Occipital lobe (tissue), 2 donors: ENCODE data around the gene CXCL1. TPM values are rescaled to one million over a fixed set of nuclear protein-coding genes. Genes with fewer than 3 reads are reported as not detected.

Experiments
- DNase-seq: peaks from one replicate; lab custom pipeline; 2025; lab: John Stamatoyannopoulos, UW
- total RNA-seq: library from RNA; depleted of rRNA; stranded (reverse); fragments of >200 nt; gene quantifications from one replicate; pipeline ENCODE4 v1.2.3, GENCODE V29; 2014

Gene CXCL1
- total RNA-seq, 1 donor from 2014 or later: 2.0 TPM

DNA sequence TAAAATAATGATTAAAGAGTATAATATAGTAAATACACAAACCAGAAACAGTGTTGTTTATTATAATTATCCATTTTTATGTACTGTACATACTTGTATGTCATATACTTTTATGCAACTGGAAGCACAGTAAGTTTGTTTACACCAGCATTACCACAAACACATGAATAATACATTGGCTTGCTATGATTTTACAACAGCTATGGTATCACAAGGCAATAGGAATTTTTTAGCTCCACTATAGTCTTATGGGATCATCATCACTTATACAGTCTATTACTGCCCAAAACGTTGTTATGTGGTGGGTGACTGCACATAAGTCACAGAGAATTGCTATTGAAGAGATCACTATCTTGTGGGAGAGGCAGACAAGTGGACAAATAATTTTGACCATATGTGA, 17.9 kb upstream of the CXCL1 start:
- no peak for DNase-seq

GRCh38 chr4:73852771-73853170, 16.4 kb upstream of the CXCL1 start:
- no peak for DNase-seq

DNA sequence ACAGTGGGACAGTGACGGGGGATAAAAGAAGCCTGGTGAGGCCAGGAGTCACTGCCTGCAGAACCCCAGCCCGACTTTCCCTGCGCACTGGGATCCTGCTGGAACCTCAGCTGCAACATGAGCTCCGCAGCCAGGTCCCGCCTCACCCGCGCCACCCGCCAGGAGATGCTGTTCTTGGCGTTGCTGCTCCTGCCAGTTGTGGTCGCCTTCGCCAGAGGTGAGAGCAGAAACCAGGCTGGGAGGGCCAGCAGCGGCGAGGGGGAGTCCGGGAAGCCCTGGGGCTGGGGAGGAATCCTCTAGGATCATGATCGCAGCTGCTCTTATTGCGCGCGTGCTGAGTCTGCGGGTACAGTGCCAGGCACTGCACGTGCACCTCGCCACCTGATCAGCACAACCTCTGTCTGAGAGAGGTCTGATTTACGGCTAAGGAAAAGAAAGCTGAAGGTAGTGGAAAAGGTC, 15.9 kb upstream of the CXCL1 start, which contains the start of gene PF4V1:
PF4V1 (plus strand) TSS at position 51 of the 459 bp plus-strand sequence; CDS start at position 118, 67 bp downstream.
- DNase-seq: no peak

DNA sequence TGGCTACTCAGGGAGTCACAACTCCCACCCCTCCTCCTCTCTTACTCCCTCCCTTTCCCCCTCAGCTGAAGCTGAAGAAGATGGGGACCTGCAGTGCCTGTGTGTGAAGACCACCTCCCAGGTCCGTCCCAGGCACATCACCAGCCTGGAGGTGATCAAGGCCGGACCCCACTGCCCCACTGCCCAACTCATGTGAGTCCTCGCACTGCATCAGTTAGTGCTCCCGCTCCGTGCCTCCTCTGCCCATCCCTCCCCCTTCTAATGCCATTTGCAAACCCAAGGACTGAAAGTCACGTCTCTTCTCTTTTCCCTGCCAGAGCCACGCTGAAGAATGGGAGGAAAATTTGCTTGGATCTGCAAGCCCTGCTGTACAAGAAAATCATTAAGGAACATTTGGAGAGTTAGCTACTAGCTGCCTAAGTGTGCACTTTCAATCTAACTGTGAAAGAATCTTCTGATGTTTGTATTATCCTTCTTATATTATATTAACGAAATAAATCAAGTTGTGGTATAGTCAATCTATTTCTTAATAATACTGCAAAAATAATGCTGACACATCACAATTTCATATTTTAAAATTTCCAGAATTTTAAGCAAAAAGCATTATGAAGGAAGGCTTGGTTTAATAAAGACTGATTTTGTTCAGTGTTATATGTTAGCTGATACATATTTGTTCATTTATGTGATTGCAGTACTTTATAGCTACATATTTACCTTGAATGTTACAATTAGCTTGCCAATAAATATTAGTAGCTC, 15.3 kb upstream of the CXCL1 start:
- no peak for DNase-seq

GRCh38 chr4:73855406-73855805, 13.8 kb upstream of the CXCL1 start:
- DNase-seq: no peak

DNA sequence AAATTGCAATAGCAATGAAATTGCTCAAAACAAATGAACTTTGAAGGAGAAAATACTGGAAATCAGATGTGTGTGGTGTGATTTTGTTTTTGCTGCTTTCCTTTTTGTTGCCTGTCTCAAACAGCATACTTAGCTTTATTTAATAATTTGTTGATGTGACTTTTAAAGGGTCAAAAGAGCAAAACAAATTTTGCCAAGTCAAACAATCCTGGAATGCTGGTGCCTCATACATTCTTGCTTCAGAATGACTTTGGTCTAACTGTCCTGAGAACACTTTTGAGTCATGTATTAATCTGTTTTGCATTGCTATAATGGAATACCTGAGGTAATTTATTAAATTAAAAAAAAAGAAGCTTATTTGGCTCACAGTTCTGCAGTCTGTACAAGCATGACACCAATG, 12.7 kb upstream of the CXCL1 start:
- no peak for DNase-seq

DNA sequence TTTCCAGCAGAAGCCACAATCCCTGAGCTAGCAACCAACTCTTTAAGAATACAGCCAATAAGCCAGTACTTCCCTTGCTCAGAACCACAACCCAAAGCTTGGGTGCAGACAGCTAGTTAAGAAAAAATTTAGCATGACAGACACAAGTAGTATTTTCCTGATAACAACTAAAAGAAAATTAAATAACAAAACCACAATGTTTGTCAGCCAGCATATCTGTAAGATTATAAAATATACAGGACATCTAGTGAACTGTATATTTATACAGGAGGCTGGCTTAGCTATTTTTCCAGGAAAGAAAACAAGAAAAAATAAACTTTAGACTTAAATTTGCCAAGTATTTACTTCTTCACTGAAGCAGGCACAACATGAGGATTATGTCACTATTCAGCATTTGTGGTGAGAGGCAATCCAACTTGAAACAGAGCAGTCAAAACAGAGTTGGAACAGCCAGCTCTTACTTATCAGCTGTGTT, 9.5 kb upstream of the CXCL1 start:
- DNase-seq: no peak

DNA sequence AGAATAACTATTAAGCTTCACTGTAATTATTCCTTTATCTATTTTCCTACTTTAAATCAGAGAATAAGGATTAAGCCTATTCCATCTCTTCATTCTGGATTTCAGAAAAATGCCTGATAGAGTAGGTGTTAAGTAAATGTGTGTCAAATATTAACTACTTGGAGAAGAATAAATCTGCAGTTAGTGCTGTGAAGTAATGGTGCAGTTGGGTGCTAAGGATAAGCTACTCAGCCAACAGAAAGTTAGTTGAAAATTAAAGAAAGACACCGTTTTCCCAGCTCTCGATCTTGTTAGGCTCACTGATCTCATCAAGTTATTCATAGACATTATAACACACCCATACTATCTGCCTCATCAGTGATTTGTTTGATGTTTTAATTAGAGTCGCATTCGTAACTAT, 9.0 kb upstream of the CXCL1 start:
- no peak for DNase-seq

- DNase-seq: no peak
Measured at GRCh38 chr4:73860917-73861316, 8.3 kb upstream of the CXCL1 start.

DNA sequence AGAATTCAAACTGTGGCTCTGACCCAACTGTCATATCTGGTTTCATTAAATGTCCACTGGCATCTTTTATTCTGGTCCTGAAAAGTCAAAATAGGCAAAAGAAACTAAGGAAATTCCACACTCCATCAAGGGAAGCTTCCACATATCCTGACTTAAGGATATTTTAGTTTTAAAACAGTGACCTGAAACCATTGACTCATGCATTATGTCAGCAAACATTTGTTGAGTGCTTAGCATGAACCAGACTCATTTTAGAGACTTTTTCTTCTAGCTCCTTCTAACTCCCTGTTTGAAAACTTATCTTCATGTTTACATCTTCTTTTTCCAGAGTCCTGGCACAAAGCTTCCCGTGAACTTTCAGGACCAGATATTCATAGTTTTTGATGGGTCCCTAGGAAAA, 6.9 kb upstream of the CXCL1 start:
- DNase-seq: no peak

DNA sequence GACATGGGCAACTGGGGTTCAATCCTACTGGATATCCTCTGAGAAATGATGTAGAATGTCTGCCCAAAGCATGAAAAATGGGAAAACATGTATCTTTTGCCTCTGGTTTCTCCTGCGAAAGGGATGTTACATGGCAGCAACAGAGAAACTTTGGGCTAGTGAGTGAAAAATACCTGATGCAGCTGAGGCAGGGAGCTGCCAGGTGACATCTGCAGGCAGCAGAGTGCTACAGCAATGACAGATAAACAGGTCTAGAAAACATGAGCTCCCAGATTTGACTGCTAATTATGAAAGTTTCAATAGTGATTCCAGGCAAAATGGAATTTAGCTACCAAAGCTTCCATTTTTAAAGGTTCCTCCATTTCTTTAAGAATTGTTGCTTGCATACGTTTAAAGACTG, 4.8 kb upstream of the CXCL1 start:
- no peak for DNase-seq

DNA sequence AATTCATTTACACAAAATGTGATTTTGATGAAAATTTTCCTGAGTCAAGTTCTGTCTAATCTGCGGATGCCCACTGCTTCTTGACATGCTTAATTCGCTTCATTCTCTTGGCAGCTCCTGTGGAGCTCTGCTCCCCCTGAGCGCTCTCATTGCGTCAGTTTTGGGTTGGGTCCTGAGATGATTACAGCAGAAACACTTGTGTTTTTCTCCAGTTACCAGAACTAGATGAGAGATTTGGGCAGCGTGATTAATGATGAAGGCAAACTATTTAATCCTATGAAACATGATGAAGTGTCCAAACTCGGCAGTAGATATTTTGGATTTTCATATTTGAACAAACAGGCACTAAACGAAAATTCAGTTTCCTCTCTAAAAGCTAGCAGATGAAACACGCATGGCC, 4.2 kb upstream of the CXCL1 start:
- no peak for DNase-seq

- no peak for DNase-seq
Measured at GRCh38 chr4:73865431-73866096, 3.6 kb upstream of the CXCL1 start.

DNA sequence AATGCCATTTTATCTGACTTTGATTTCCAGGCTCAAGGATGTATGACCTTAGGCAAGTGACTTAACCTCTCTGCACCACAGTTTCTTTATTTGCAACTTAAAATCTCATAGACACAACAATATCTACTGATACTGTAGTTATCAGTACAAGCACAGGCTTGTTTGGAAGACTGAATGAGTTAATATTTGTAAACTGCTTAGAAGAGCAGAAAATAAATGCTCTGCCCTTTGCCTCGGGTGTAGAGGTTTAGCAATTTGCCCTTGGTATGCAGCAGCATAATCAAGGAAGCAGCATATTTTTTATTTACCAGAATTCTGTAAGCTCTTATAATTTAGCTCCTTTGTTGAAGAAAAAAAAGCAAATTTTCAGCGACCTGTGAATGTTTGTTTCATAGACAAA, 2.9 kb upstream of the CXCL1 start:
- no peak for DNase-seq

DNA sequence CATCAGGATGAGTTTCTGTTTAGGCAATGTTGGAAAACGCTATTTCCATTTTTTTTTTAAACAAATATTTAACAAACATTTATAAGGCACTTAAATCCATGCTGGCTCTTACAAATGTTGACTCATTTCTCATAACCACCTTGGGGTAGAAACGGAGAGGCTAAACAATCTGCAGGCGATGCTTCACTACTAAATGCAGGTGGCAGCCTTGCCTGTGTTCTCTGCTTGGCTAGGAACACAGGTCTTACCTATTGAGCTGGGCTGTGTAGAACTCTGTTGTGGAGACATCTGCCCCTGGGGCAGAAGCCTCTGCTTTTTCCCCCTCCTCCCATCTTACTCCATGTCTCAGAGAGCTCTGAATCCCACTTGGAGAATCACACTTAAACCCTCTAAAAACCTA, 1.4 kb upstream of the CXCL1 start:
- DNase-seq: no peak

GRCh38 chr4:73868206-73869129, 725 bp upstream of the CXCL1 start:
- no peak for DNase-seq

- no peak for DNase-seq
Measured at GRCh38 chr4:73870260-73870659, 1.1 kb downstream of the CXCL1 start.

DNA sequence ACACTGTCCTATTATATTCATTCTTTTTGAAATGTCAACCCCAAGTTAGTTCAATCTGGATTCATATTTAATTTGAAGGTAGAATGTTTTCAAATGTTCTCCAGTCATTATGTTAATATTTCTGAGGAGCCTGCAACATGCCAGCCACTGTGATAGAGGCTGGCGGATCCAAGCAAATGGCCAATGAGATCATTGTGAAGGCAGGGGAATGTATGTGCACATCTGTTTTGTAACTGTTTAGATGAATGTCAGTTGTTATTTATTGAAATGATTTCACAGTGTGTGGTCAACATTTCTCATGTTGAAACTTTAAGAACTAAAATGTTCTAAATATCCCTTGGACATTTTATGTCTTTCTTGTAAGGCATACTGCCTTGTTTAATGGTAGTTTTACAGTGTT, 1.6 kb downstream of the CXCL1 start:
- DNase-seq: no peak

GRCh38 chr4:73871511-73872310, 2.5 kb downstream of the CXCL1 start:
- no peak for DNase-seq

- DNase-seq: no peak
Measured at GRCh38 chr4:73872316-73873108, 3.3 kb downstream of the CXCL1 start.
